B cell (primary cell): ENCODE data around the gene CST5. TPM values are rescaled to one million over a fixed set of nuclear protein-coding genes. Genes with fewer than 3 reads are reported as not detected.

Experiments
- ATAC-seq: fragments of 200-7000 bp; cut with Tn5 transposase; one replicate; pipeline ENCODE4 v1.10.0; 2021; ENCODE audit warnings: low read depth, mild to moderate bottlenecking, moderate number of reproducible peaks, moderate library complexity
- CTCF ChIA-PET: fragments of 350-600 bp; sonication (Branson Sonifier 250); formaldehyde crosslinking; loops from one replicate; lab custom pipeline; 2021; ENCODE audit warnings: antibody characterized with exemption, inconsistent platforms; lab: Charles Lee
- POLR2A ChIA-PET: fragments of 350-600 bp; sonication (Branson Sonifier 250); formaldehyde crosslinking; loops from one replicate; lab custom pipeline; 2021; ENCODE audit warnings: antibody characterized with exemption; lab: Charles Lee
- DNase-seq: peaks from one replicate; pipeline ENCODE4 v3.0.0; 2013
- H2AFZ ChIP-seq: 2 replicates; pipeline ENCODE4 v1.6.1; 2012; ENCODE audit warnings: mild to moderate bottlenecking, low read depth, low read length; ENCODE audit not compliant: insufficient read depth, poor library complexity, severe bottlenecking
- H3K27ac ChIP-seq, 2 donors: 1 replicate in 1 of 2; 2 replicates in 1 of 2; pipeline ENCODE4 v1.5.1; 2012 to 2013; ENCODE audit warnings: low read length in 2 of 2, mild to moderate bottlenecking in 2 of 2, moderate library complexity in 1 of 2
- H3K27me3 ChIP-seq, 4 experiments: fragments of 200-600 bp in 1 of 4; sonication (generic) in 1 of 4; replicated peaks in 1 of 4; 1 replicate in 2 of 4; 2 replicates in 2 of 4; pipeline versions ENCODE4 v1.6.1 to v1.7.0; 2013 to 2016; ENCODE audit warnings: low read length in 3 of 4, mild to moderate bottlenecking in 2 of 4, mixed read lengths in 1 of 4, moderate library complexity in 1 of 4; ENCODE audit not compliant: insufficient read depth in 4 of 4, control insufficient read depth in 3 of 4; ENCODE audit errors: control extremely low read depth in 1 of 4
- H3K36me3 ChIP-seq, 2 experiments: replicated peaks in 1 of 2; 1 replicate in 1 of 2; 2 replicates in 1 of 2; pipeline versions ENCODE4 v1.6.1 to v1.7.1; 2013; ENCODE audit warnings: low read length in 1 of 2; ENCODE audit not compliant: insufficient read depth in 2 of 2, control insufficient read depth in 1 of 2; ENCODE audit errors: control extremely low read depth in 1 of 2, extremely low read depth in 1 of 2
- H3K4me1 ChIP-seq, 2 donors: fragments of 200-600 bp in 1 of 2; sonication (generic) in 1 of 2; 1 replicate in 1 of 2; 2 replicates in 1 of 2; pipeline versions ENCODE4 v1.5.1 to v1.6.1; 2013 to 2017; ENCODE audit warnings: low read length in 2 of 2; ENCODE audit not compliant: control insufficient read depth in 2 of 2, insufficient read depth in 2 of 2
- H3K4me2 ChIP-seq: replicated peaks from 2 replicates; pipeline ENCODE3; 2012; ENCODE audit warnings: mild to moderate bottlenecking, low read depth, low read length; ENCODE audit not compliant: poor library complexity, severe bottlenecking
- H3K4me3 ChIP-seq, 5 experiments: fragments of 200-600 bp in 1 of 5; sonication (generic) in 1 of 5; 1 replicate in 3 of 5; 2 replicates in 2 of 5; pipeline versions ENCODE4 v1.5.1 to v1.7.0; 2011 to 2016; ENCODE audit warnings: low read length in 4 of 5, mild to moderate bottlenecking in 4 of 5, low read depth in 2 of 5, control low read depth in 1 of 5, moderate library complexity in 1 of 5; ENCODE audit not compliant: insufficient read depth in 1 of 5; ENCODE audit errors: control extremely low read depth in 1 of 5, extremely low read depth in 1 of 5
- H3K79me2 ChIP-seq: fragments of 200-600 bp; sonication (generic); one replicate; pipeline ENCODE4 v1.6.0; 2016; ENCODE audit warnings: low read length; ENCODE audit not compliant: control insufficient read depth, insufficient read depth
- H3K9ac ChIP-seq: fragments of 200-600 bp; sonication (generic); 2 replicates; pipeline ENCODE4 v1.6.1; 2017; ENCODE audit warnings: mild to moderate bottlenecking, low read length, moderate library complexity
- H3K9me3 ChIP-seq, 3 donors: one replicate each; pipeline versions ENCODE4 v1.6.1 to v1.7.1; 2013; ENCODE audit warnings: low read length in 2 of 3; ENCODE audit not compliant: control insufficient read depth in 2 of 3, insufficient read depth in 1 of 3; ENCODE audit errors: control extremely low read depth in 1 of 3
- H4K20me1 ChIP-seq: 2 replicates; pipeline ENCODE4 v1.6.0; 2012; ENCODE audit warnings: mild to moderate bottlenecking, low read length; ENCODE audit not compliant: insufficient read depth, control insufficient read depth, poor library complexity, severe bottlenecking
- H3K27ac Mint-ChIP-seq: one replicate; pipeline ENCODE4 v1.8.0; 2021; ENCODE audit warnings: mixed read lengths
- H3K27me3 Mint-ChIP-seq: one replicate; pipeline ENCODE4 v1.8.0; 2021; ENCODE audit warnings: mixed read lengths
- H3K4me1 Mint-ChIP-seq: one replicate; pipeline ENCODE4 v1.8.0; 2021; ENCODE audit warnings: mixed read lengths
- H3K4me3 Mint-ChIP-seq: one replicate; pipeline ENCODE4 v1.8.0; 2021; ENCODE audit warnings: mixed read lengths
- H3K9me3 Mint-ChIP-seq: one replicate; pipeline ENCODE4 v1.8.0; 2022; ENCODE audit warnings: mixed read lengths; ENCODE audit not compliant: insufficient read depth
- CTCF ChIP-seq: fragments of 200-600 bp; IDR thresholded peaks from one replicate; pipeline ENCODE4 v1.8.0; 2022; ENCODE audit warnings: antibody characterized with exemption, mild to moderate bottlenecking
- EZH2 ChIP-seq: IDR thresholded peaks from 2 replicates; pipeline ENCODE4 v1.6.1; 2012; ENCODE audit warnings: borderline replicate concordance, low read depth, mild to moderate bottlenecking, moderate library complexity, low read length; ENCODE audit not compliant: insufficient read depth, poor library complexity, severe bottlenecking
- WGBS: methylation state at CpG from one replicate; pipeline ENCODE4 v1.1.5; 2013; ENCODE audit warnings: missing lambda C conversion rate; ENCODE audit not compliant: insufficient coverage; 5-methylcytosine and 5-hydroxymethylcytosine counted together
- intact Hi-C: fragments of 100-400 bp; cut with micrococcal nuclease; formaldehyde crosslinking; loops from one replicate; pipeline ENCODE4 v1.10.0; 2022
- polyA plus RNA-seq: library from polyadenylated mRNA; depleted of rRNA; stranded (reverse); fragments of >200 nt; gene quantifications from 2 replicates; pipeline ENCODE4 v1.2.3, GENCODE V29; 2012
- total RNA-seq, 2 donors: library from RNA; stranded (reverse); fragments of 120-200 nt in 1 of 2; gene quantifications; 1 replicate in 1 of 2; 2 replicates in 1 of 2; pipeline versions ENCODE4 v1.2.3 to v1.2.4, GENCODE V29; 2013 to 2022

Gene CST5
- total and polyA plus RNA-seq, 2 donors (not counting 1 experiment from before 2014, with no cell fraction given) = not detected

GRCh38 chr20:23889775-23890187, 10.2 kb upstream of the CST5 start:
- Histone ChIP-seq H3K27me3 (no peaks in the 10 kb centered on the region), H3K36me3 (no peaks in the 10 kb centered on the region), H3K27ac (no peak overlapping the region), H3K4me2 (no peak overlapping the region), H3K79me2 (no peaks in the 10 kb centered on the region), H3K9ac (no peak overlapping the region), H2AFZ (no peak overlapping the region), H3K4me3 (no peak overlapping the region), H4K20me1 (no peaks in the 10 kb centered on the region), H3K4me1 (no peaks in the 10 kb centered on the region), H3K9me3 (no peaks in the 10 kb centered on the region)
- no peaks in the 10 kb centered on the region for H3K9me3 Mint-ChIP-seq
- H3K27me3 Mint-ChIP-seq = no peaks in the 10 kb centered on the region
- H3K27ac Mint-ChIP-seq = no peak overlapping the region
- peak; percentile 21 for DNase-seq
- H3K4me1 Mint-ChIP-seq = no peaks in the 10 kb centered on the region
- POLR2A ChIA-PET = no interaction called here
- CTCF ChIA-PET = no interaction called here
- no peak for TF ChIP-seq EZH2
- no peak for TF ChIP-seq CTCF
- intact Hi-C loops = loop anchor here (5.0 kb wide), 1 partner anchor 177 kb away; no protein-coding TSS in a partner anchor
- ATAC-seq = peak; percentile 31
- 45% methylated on average over 8 of the region's 8 CpGs for WGBS
- H3K4me3 Mint-ChIP-seq = no peak overlapping the region

GRCh38 chr20:23887856-23888255, 8.3 kb upstream of the CST5 start:
- H3K27me3 Mint-ChIP-seq = no peaks in the 10 kb centered on the region
- intact Hi-C loops = no loop called here
- H3K4me1 ChIP-seq = no peaks in the 10 kb centered on the region

More at GRCh38 chr20:23887856-23888255, 8.3 kb upstream of the CST5 start:
- no peak for TF ChIP-seq EZH2
- TF ChIP-seq CTCF = no peak
- Histone ChIP-seq H4K20me1 (no peaks in the 10 kb centered on the region), H3K27me3 (no peaks in the 10 kb centered on the region), H3K79me2 (no peaks in the 10 kb centered on the region), H3K36me3 (no peaks in the 10 kb centered on the region), H3K27ac (no peak overlapping the region), H3K9me3 (no peaks in the 10 kb centered on the region), H2AFZ (no peak overlapping the region), H3K9ac (no peak overlapping the region), H3K4me2 (no peak overlapping the region), H3K4me3 (no peak overlapping the region)
- H3K4me3 Mint-ChIP-seq = no peak overlapping the region
- no CpG with 5 or more reads among the region's 2 CpGs for WGBS
- ATAC-seq = no peak
- ChIA-PET CTCF (no interaction called here), POLR2A (no interaction called here)
- H3K27ac Mint-ChIP-seq = no peak overlapping the region
- DNase-seq = no peak
- no peaks in the 10 kb centered on the region for H3K4me1 Mint-ChIP-seq
- no peaks in the 10 kb centered on the region for H3K9me3 Mint-ChIP-seq
